Stimulated activated CD4-positive, alpha-beta T cell treated with anti-CD3 and anti-CD28 coated beads, TNF-alpha, amount 100 ng/mL, for 24 hours (primary cell): ENCODE measurements around the gene RASL10B.
"Not testable (repeated sequence)": the region's sequence is repeated elsewhere in the genome, so short reads cannot be mapped to it uniquely, and the experiment has no call there.

ENCODE experiments used
- DNase-seq, 3 experiments: peaks; one replicate each; pipeline ENCODE4 v3.0.0-alpha.2; 2020; ENCODE audit warnings: low read depth in 3 of 3

RASL10B gene, protein sequence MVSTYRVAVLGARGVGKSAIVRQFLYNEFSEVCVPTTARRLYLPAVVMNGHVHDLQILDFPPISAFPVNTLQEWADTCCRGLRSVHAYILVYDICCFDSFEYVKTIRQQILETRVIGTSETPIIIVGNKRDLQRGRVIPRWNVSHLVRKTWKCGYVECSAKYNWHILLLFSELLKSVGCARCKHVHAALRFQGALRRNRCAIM

DNA sequence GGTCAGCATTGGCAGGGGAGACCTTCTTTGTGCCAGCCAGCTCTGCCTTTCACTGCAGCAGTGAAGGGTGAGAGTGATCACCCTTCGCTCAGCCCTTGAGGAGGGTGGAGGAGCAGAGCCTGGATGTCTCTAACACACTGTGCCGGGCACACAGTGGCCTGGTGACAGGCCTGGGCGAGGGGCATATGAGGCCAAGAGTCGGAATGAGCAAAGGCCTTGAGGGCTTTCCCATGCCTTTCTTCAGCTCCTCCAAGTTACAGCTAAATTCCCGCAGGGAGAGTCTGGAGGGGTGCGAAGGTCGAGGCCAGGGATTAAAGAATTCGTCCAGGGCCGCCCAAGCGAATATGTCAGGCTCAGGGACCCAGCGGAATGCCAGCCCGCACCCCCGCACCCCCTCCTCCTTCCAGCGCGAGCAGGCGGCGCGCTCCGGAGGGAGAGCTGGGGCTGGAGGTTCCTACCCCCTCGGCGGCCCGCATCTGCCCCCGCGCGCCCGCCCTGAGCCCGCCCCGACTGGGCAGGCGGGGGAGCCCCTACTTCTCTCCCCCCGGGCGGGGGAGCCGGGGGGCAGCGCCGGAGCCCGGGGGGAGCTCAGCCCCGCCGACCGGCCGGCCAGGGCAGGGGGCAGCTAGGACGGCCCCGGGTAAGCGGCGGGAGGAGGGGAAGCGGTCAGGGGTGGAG is at the start of gene RASL10B:
Gene RASL10B, plus strand, starts transcription at position 401 of the 678 bp plus-strand sequence. CDS start 3,546 bp downstream, outside the sequence.
- peak in 2 of 3 experiments; percentile 18 to 59 for DNase-seq

DNA sequence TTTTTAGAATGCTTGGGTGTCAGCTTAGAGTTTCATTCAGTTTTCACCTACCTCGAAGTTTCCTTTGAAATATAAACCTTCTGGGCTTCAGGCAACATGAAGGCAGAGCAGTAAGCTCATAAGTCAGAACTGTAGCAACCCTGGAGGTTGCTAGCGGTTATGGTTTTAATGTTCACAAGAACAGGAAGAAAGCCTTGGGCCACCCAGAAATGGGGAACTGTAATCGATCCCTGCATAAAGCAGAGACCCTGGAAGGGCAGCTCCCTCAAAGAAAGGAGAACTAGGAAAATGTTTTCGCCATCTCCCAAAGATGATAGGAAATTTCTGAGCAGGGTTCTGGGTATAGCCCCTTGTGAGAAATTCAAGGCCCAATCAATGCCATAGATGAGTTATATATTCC is 47.8 kb upstream of the RASL10B start:
- DNase-seq: no peak

DNA sequence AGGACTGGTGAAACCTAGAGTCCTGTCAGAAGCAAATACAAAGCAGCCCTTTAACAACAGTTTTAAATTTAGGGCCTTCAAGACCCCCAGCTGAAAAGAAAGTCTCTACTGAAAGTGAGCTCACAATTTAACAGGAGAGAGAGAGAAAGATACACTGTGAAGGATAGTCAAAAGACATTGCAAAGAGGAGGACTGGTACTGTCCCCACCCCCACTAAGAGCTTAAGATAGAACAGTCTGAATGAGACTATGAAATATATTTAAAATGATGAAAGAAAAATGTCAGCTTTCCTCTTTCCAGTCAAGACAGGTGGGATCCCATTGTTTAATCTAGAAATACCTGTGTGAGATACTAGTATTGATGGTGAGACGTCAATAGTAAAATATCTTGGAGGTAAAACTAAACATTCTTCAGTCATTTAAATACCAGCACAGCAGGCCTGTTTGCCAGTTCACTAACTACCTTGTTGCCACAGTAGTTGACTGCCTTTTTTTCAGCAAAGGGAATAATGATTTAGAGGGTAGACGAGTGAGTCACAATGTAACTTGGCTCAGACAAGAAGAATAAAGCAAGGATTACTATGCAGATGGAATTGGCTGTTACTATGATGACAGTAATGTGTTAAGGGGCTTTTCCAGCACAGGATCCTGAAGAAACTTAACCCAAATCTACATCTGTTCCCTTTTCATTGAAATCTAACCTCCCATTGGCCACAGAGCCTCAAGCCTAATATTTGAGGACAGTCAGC is 47.2 kb upstream of the RASL10B start:
- no peak for DNase-seq

DNA sequence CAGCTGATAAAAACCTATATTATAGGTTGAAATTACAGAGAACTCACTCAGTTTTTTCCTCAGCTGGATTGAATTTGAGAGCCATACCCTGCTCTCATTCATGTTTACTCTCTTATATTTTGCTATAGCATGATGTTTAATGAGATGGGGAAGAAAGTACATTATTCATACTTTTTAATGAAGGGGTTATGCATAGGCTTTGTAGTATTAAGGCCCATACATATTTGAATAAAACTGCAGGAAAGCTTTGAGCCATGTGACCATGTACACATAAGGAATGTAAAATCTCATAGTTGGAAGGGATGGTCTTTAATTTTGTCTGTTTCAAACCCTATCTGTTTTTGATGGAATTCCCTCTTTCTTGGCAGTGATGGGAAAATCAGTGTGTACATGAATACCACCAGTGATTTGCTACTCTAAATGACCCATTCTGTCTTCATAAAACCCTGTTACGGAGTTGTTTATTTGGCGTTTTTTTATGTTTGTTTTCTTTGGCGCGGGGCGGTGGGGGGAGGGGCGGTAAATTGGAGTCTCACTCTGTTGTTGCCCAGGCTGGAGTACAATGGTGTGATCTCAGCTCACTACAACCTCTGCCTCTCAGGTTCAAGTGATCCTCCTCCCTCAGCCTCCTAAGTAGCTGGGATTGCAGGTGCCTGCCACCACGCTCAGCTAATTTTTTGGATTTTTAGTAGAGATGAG is 38.8 kb upstream of the RASL10B start:
- DNase-seq: no peak

DNA sequence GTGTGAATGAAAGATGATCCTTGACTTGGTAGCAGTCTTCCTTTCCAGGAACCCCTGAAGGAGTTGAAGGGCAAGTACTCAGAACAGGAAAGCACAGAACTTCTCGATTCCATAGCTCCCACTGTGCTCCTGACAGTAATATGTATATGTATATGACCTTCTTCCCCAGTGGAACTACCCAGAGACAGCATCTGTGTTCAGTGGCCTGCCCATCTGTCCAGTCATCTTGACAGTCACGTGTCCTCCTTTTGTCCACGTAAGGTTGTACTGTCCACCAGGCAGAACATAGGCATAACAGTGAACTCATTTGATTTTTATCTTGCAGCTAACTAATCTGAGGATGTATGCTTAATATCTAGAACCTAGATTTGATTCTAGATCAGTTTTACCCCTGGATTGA is 37.8 kb upstream of the RASL10B start:
- DNase-seq: no peak

DNA sequence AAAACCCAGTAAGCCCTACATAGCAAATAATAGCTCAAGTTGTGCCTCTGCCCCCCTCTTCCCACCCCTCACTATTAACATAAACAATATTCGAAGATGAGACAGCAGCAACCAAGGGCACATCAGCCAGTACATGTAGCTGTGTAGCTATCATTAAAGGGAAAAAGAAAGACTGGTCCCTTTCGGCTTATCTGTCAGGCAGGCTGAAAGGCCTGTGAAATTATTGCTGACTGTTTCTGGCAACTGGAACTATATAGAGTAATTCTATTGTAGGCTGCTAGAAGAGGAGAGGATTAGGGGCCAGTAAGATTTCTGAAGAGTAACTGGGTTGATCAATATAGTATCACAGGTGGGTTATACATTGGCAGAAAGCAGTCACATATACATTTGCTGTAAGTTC is 36.5 kb upstream of the RASL10B start:
- DNase-seq: no peak

DNA sequence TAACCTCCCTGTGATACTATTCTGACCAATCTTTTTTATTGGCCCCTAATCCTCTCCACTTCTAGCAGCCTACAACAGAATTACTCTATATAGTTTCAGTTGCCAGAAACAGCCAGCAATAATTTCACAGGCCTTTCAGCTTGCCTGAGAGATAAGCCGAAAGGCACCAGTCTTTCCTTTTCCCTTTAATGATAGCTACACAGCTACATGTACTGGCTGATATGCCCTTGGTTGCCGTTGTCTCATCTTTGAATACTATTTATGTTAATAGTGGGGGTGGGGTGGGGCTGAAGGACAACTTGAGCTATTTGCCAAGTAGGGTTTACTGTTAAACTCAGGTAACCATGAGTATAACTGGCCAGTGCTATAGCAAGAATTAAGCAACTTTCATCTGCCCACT is 35.8 kb upstream of the RASL10B start:
- DNase-seq: no peak

DNA sequence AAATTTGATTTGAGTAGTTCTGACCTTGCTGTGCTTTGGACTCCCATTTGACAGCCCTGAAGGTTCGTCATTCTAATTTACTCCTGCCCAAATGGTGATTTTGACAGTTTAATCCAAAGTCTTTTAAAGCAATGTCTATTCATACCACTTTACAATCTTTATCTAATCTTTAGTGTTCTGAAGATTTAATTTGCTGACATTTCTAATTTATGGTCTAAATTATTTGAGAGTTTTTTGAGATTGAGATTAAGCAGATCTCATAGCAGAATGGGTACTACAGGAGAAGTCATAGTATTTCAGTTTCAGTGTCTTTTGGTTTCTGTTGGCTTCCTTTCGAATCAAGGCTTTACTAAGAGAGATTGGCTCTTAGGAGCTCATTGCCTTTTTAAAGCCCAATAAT is 32.6 kb upstream of the RASL10B start:
- DNase-seq: no peak

DNA sequence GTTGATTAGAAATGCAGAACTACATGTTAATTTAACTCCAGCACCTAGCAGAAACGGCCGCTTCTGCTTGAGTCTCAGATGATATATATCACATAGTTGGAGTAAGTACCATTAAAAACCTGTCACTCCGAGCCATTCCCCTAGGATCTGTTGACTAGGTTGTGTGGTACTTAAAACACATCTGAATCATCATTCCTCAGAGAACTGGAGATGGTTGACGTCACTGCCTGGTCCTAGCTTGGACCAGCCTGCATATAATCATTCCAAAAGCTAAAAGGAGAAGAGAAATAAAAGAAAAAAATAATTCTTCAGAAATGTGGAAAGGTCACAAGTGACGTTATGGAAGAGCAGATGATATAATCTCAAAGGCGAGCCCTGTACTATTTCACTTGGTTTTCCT is 31.3 kb upstream of the RASL10B start:
- no peak for DNase-seq

DNA sequence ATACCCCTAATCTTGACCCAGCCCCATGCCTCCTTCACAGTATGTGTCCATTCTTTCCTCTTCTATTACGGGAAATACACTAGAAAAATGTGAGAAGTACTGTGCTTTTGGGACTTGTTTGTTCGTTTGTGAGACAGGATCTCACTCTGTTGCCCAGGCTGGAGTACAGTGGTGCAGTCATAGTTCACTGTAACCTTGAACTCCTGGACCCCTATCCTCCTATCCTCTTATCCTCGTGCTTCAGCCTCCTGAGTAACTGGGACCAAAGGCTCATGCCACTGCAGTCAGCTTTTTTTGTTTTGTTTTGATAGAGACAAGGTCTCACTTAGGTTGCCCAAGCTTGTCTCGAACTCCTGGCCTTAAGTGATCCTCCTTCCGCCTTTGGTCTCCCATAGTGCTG is 29.9 kb upstream of the RASL10B start:
- DNase-seq: no peak

DNA sequence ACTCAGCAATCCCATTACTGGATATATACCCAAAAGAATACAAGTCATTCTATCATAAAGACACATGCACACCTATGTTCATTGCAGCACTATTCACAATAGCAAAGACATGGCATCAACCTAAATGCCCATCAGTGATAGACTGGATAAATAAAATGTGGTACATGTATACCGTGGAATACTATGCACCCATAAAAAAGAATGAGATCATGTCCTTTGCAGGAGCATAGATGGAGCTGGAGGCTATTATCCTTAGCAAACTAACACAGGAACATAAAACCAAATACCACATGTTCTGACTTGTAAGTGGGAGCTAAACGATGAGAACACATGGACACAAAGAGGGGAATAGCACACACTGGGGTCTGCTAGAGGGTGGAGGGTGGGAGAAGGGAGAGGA is 28.1 kb upstream of the RASL10B start:
- DNase-seq: not testable (repeated sequence)

DNA sequence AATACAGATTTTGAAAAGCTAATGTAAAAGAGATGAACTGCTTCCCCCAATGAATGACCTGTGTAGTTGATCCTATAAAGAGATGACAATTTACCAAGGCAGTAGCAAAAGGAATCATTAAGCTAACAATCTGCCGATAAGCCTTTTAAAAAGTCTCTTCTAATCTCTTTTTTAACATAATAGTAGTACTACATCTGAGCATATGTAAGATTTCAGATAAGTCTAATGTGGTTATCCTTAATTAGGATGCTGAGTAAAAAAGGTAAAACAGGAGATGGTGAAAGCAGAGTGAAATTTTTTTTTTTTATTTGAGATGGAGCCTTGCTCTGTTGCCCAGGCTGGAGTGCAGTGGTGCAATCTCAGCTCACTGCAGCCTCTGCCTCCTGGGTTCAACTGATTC is 26.2 kb upstream of the RASL10B start:
- no peak for DNase-seq

DNA sequence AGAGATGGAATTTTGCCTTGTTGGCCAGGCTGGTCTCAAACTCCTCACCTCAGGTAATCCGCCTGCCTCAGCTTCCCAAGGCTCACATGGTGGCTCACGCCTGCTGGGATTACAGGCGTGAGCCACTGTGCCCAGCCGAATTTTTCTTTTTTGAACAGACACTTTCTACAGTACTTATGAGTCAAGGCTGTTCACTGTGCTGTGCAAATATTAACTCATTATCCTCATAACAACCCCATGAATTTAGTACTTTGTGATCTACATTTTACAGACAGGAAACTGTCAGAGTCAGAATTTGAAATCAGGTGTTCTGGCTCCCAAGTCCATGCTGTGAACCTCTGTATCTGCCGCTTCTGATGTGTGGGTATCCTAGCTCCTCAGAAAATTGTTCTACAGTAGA is 25.7 kb upstream of the RASL10B start:
- no peak for DNase-seq

DNA sequence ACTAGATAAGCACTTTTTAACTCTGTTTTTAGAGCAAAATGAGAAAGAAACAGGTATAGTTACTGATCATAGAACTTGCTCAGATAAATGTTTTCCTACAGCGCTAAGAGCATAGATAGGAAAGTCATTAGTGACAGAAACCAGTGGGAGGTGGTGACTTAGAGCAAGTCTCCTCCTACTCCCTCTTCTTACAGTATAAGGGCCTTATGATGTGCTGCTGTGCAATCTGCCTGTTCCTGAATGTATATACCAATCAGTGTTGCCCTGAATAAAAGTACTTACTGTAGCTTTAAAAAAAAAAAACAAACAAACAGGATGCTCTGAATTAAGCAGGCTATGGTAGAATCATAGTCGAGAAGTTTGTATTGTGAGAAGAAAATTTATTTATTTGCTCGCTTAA is 23.3 kb upstream of the RASL10B start:
- DNase-seq: no peak

DNA sequence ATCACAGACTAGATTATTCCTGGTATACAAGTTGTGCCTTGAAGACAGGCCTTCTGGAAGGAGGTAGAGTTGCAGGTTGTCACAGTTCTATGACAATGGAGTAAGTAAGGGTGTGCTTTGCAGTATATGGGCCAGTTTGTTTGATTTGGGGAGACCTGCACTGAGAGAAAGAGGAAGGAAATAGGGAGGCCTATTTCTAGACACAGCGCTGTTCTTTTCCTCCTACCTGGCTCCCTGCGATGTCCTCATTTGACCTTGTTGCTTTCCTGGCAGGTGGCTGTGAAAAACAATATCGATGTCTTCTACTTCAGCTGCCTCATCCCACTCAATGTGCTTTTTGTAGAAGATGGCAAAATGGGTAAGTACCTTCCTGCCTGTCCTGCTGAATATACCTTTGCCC is 22.5 kb upstream of the RASL10B start:
- DNase-seq: no peak

DNA sequence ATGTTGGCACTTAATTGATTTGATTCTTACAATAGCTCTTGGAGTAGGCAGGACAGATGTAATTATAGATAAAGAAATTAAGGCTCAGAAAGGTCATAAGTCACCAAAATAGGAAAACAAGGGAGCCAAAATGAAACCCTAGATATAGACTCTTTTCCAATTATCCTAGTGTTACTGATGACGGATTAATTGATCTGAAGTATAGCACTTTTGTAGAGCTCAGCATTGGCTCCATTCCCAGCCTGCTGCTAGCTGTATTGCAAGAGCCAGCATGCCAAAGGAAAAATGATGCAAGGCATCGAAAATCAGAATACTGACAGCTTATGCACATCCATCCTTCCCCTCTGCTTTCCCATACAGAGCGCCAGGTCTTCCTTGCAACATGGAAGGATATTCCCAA is 21.6 kb upstream of the RASL10B start:
- no peak for DNase-seq

DNA sequence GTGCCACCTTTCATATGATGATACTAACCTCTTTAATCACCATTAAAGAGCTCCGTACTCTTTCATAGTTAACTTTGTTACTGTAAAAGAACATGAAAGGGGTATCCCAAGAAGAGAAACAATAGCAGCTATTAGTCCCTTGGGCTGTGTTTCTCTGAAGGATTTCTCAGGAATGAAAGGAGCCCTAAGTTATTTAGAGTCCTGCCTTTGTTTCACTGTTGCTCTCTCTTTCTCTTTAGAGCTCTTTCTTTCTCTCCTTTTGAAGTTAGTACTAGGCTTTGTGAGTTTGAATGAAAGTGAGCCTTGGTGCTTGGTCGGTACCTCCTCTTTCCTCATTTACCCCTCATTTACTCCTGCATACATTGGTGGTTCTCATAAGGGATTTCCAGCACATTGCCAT is 20.5 kb upstream of the RASL10B start:
- no peak for DNase-seq

DNA sequence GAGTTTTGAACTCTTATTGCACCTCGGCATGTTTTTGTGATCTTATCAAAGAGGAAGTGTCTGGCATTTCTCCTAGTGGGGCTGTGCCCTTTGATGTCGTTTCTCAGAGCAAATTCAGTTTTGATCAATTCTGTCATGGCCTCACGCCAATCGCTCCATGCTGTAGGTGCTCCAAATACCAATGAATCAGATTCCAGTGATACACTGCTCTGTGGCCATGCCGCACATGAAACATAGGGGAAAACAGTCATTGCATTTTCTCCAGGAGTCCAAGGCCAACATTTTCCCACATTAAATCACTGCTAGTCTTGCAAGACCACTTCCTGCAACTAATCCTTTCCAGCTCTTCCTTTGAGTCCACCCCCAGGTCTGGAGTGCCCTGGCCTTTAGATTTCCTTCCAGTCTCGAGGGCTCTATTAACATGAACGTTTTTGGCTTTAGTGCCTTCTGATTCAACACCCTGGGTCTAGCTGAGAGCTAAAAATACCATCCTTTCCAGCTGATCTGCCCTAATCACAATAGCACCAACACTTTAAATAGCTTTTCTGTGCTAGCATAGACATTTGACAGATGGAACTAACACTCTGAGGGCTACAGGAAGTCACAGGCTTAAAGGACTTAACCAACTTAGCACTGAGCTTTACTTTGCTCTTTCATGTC is 18.2 kb upstream of the RASL10B start:
- DNase-seq: no peak

DNA sequence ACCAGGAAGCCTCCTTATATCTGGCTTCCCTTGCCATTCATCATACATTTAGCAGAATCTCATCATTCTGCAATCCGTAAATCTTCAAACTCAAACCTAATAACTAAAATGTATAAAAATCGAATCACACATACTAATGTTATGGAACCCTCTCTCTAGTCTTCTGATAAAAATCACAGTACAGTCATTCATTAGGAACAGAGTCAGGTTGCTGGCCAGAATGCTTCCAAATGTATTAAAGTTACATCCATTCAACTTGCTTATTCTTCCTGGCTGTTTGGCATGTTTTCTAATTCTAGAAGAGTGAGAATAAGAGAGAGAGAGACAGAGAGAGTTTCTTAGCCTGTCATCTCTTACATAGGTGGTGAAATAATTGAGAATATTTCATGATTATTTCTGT is 16.5 kb upstream of the RASL10B start:
- DNase-seq: no peak

DNA sequence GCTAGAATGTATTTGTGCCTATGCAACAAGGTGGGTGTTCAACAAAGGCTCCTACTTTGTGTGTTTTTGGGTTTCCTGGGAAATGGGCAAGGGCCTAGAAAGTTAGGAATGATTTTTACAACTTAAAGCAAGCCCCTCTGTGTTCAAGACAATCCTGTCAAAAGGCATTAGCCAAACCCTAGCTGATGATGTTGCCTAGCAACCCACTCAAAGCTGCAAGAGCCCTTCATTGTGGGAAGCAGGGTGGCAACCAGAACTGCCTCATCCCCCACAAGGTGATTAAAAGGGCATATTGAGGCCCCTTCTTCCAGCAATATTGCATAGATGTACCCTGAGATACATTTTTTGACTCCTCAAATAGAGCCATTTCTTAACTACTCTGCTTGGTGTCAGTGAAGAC is 16.0 kb upstream of the RASL10B start:
- DNase-seq: no peak

DNA sequence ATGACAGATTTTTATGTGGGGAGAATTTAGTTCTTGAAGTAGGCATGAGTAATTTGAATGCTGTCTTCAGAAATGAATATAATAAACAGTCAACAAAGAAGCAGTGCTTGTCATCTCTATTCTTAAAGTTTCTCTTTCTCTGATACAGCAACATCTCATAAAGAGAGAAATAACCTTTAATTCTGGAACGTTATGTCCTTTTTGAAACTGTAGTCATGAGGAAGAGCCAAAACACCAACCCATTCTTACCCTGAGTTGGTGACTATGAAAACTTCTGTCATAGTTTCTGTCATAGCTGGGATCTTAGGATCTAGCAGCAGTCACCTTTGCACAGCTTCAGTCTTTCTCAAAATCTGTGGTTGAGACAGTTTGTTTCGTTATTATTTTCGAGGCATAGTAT is 15.3 kb upstream of the RASL10B start:
- no peak for DNase-seq

DNA sequence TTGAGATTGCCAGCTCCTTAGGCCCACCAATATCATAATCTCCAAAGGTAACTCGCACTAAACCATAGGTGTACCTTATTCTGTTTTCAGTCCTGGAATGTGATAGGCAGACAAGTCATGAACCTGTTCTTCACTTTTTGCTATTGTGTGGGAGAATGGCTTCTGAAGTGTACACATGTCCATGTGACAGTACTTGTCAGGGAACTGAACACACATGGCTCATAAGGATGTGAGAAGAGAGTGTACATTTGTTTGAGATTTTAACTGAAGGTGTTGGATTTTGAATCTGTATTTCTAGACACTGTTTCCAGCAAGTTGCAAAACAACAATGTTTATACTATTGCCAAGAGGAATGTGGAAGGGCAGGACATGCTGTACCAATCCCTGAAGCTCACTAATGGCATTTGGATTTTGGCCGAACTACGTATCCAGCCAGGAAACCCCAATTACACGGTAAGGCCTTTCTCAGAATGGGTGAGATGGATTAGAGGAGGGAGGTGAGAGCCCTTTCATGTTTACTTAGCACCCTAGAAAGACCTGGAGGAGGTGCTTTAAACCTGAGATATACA is 14.5 kb upstream of the RASL10B start:
- DNase-seq: no peak
